Ovary (tissue), 9 donors: Measurements from ENCODE around the gene PAX1. TPM values are rescaled to one million over a fixed set of nuclear protein-coding genes. Genes with fewer than 3 reads are reported as not detected.

Source experiments
- DNase-seq, 5 donors: peaks; one replicate each; pipeline ENCODE4 v3.0.0-alpha.2; 2019 to 2020
- H3K27ac ChIP-seq, 2 donors: fragments of 200-600 bp; one replicate each; pipeline versions ENCODE4 v1.5.1 to v1.8.0; 2019 to 2022
- H3K27me3 ChIP-seq: fragments of 200-600 bp; one replicate; pipeline ENCODE4 v1.8.0; 2022
- H3K36me3 ChIP-seq: fragments of 200-600 bp; sonication (generic); one replicate; pipeline ENCODE4 v1.5.1; 2019
- H3K4me1 ChIP-seq: one replicate; pipeline ENCODE4 v1.8.1; 2013; ENCODE audit warnings: mild to moderate bottlenecking, moderate library complexity; ENCODE audit not compliant: insufficient read depth
- H3K4me3 ChIP-seq: fragments of 200-600 bp; sonication (generic); one replicate; pipeline ENCODE4 v1.5.1; 2017
- H3K9me3 ChIP-seq, 2 donors: fragments of 200-600 bp in 1 of 2; sonication (generic) in 1 of 2; one replicate each; pipeline versions ENCODE4 v1.5.1 to v1.8.1; 2013 to 2019; ENCODE audit warnings: mild to moderate bottlenecking in 1 of 2, moderate library complexity in 1 of 2
- EP300 ChIP-seq: sonication (generic); formaldehyde crosslinking; IDR thresholded peaks from one replicate; pipeline ENCODE4 v1.6.1; 2017; ENCODE audit warnings: antibody characterized with exemption
- POLR2A ChIP-seq: fragments of 450-650 bp; IDR thresholded peaks from one replicate; pipeline ENCODE4 v1.6.1; 2017; ENCODE audit warnings: antibody characterized with exemption, mild to moderate bottlenecking, moderate library complexity
- WGBS, 3 donors: extraction: QIAGEN DNeasy Blood & Tissue Kit in 1 of 3; methylation state at CpG; one replicate each; pipeline versions ENCODE4 v1.1.5 to v1.1.7; 2013 to 2017; 5-methylcytosine and 5-hydroxymethylcytosine counted together
- intact Hi-C, 4 donors: fragments of 100-400 bp; cut with DNase I; formaldehyde crosslinking; loops; one replicate each; pipeline versions ENCODE4 v1.11.0 to v1.15.1; 2022 to 2023
- polyA plus RNA-seq, 2 donors: library from polyadenylated mRNA; stranded (reverse); fragments of 200-250 nt in 1 of 2; fragments of 350-450 nt in 1 of 2; fragmentation: Illumina TruSeq in 1 of 2; extraction: RNeasy Lipid Tissue Mini Kit (QIAGEN cat#74804) in 1 of 2; gene quantifications; one replicate each; pipeline ENCODE4 v1.2.3, GENCODE V29; 2013 to 2014
- total RNA-seq, 7 donors: library from RNA; depleted of rRNA in 2 of 7; stranded (reverse); fragments of >200 nt in 2 of 7; fragmentation: NEBNext Ultra II Directional in 3 of 7; extraction: Animal tissue kit (Norgen Biotek cat#: 25700) in 3 of 7; gene quantifications; one replicate each; pipeline versions ENCODE4 v1.1.0 to v1.2.4, GENCODE V29; 2016 to 2023
- TF ChIP-seq, protein P1 (sequence below), 3 donors: fragments of 450-650 bp in 2 of 3; fragments of 200-600 bp in 1 of 3; IDR thresholded peaks; one replicate each; pipeline versions ENCODE4 v1.5.1 to v1.8.0; 2016 to 2022; ENCODE audit warnings: antibody characterized with exemption in 3 of 3, mild to moderate bottlenecking in 1 of 3
- donor health status: DM: no; HTN: no; CAD: no; lungs with moderate emphysema.
- donor health status: DM: no; HTN: no; CAD: no.
- donor health status: Bipolar disorder and iron deficiency.
- donor health status: DM: yes; HTN: yes; CAD: no.
- donor health status: DM: no; HTN: no; CAD: no.
- donor health status: DM: yes; HTN: yes; CAD: no.

Gene PAX1
- total and polyA plus RNA-seq, 9 donors, result not detected

DNA sequence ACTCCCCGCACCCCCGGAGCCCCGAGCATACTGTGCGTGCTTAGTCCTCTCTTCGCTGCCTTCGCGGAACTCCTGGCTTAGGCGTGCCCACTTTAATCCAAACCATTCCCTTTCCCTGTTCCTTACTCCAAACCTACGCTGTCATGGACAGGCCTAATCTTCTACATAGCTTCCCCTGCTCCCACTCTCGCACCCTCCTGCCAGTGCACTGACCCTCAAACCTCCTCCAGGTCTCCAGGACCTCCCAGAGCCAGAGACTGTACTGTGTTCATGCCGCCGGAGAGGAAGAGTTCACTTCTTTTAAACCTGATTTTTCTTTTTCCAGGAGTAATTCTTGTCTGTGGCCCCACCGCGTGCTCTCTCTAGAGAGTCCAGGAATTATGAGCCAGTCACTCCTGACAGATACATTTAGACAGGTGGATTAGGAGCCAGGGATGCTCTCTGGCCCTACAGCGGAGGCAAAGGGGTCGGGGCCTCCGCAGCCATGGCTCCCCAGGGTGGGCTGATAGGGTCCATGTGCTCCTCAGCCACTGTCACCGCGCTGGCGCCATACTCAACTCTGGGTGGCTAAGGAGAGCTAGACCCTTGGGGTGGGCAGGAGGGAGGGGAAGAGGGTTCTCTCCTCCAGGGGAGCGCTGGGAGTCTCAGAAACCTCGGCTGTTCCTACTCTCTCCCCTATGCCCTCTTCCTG is 1.6 kb upstream of the PAX1 start:
- Histone ChIP-seq H3K9me3 (no peaks in the 10 kb centered on the region), H3K4me1 (no peaks in the 10 kb centered on the region), H3K4me3 (no peak overlapping the region), H3K27ac (no peak overlapping the region), H3K36me3 (no peaks in the 10 kb centered on the region), H3K27me3 (no peaks in the 10 kb centered on the region)
- TF ChIP-seq, protein P1, sequence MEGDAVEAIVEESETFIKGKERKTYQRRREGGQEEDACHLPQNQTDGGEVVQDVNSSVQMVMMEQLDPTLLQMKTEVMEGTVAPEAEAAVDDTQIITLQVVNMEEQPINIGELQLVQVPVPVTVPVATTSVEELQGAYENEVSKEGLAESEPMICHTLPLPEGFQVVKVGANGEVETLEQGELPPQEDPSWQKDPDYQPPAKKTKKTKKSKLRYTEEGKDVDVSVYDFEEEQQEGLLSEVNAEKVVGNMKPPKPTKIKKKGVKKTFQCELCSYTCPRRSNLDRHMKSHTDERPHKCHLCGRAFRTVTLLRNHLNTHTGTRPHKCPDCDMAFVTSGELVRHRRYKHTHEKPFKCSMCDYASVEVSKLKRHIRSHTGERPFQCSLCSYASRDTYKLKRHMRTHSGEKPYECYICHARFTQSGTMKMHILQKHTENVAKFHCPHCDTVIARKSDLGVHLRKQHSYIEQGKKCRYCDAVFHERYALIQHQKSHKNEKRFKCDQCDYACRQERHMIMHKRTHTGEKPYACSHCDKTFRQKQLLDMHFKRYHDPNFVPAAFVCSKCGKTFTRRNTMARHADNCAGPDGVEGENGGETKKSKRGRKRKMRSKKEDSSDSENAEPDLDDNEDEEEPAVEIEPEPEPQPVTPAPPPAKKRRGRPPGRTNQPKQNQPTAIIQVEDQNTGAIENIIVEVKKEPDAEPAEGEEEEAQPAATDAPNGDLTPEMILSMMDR (IDR thresholded peaks at IDR 0.05), result no peak
- TF ChIP-seq EP300, result no peak
- no peak for TF ChIP-seq POLR2A
- no peak for DNase-seq
- WGBS, 3 donors, result 4 to 6% (median 4%) methylated on average over 22 of the region's 22 CpGs
- intact Hi-C loops, result no loop called here

DNA sequence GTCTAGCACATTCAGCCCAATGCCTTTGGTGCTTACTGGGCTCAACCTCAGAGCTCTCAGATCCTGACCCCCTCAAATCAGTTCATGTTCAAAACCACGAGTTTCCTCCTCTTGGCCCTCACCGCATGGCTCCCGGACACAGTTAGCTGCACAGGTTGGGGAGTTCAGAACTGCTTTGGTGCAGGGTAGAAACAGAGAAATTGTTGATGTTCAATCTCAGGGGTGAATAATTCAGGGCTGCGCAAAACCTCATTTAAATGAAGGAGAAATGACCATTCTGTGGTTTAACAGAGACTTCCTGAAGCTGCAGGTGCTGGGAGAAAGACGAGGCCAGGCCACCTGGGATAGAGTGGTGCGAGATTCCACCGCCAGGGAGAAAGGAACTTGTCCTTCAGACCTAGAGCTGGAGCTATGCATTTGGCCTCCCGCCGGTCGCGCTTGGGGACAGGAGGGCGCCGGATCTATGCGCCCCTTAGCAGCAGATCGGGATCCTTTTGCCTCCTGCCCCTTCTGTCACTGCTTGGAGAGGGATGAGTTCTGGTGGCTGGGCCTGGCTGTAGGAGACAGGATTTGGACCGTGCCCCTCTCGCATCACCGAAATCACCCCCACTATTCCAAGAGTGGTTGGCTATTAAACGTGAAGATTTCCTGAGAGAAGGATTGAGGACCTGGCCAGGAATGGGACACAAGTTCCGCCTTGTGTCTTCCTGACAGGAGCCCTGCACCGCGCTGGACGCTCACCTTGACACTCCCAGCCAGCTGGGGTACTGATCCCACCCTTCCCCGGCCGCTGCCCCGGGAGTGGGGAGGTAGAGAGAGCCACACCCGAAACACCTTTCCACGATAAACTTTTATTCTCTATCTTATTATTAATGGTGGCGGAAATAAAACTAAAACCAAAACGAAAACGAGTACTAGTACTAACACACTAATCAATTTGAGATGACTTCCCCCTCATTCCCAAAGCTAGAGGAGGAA is 767 bp upstream of the PAX1 start:
- H3K4me1 ChIP-seq, result no peaks in the 10 kb centered on the region
- H3K9me3 ChIP-seq, result no peaks in the 10 kb centered on the region
- no peaks in the 10 kb centered on the region for H3K36me3 ChIP-seq
- TF ChIP-seq, protein P1 (IDR thresholded peaks at IDR 0.05), result no peak
- TF ChIP-seq POLR2A (no peak), EP300 (no peak)
- H3K27me3 ChIP-seq, result no peaks in the 10 kb centered on the region
- H3K27ac ChIP-seq, result no peak overlapping the region
- H3K4me3 ChIP-seq, result no peak overlapping the region
- DNase-seq, result no peak
- intact Hi-C loops, result no loop called here
- WGBS, 3 donors, result 2 to 8% (median 3%) methylated on average over 31 of the region's 31 CpGs

DNA sequence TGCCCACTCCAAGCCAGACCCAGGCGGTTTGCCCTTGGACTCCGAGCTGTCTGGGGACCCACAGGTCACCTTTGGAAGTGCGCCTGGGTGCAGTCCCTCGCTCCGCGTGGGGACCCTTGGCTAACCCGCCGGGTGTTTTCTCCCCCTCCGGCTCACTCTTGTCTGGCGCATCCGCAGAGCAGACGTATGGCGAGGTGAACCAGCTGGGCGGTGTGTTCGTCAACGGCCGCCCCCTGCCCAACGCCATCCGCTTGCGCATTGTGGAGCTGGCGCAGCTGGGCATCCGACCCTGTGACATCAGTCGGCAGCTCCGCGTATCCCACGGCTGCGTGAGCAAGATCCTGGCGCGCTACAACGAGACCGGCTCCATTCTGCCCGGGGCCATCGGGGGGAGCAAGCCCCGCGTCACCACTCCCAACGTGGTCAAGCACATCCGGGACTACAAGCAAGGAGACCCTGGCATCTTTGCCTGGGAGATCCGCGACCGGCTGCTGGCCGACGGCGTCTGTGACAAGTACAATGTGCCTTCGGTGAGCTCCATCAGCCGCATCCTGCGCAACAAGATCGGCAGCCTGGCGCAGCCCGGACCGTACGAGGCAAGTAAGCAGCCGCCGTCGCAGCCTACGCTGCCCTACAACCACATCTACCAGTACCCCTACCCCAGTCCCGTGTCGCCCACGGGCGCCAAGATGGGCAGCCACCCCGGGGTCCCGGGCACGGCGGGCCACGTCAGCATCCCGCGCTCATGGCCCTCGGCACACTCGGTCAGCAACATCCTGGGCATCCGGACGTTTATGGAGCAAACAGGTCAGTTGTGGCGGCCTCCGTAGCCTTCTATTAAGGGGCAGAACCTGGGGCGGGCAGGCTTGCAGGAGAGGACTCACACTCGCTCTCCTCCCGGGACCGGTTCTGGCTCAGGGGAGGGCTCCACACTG is 1.1 kb downstream of the PAX1 start:
- Histone ChIP-seq H3K9me3 (no peaks in the 10 kb centered on the region), H3K27ac (no peak overlapping the region), H3K4me1 (no peaks in the 10 kb centered on the region), H3K4me3 (no peak overlapping the region), H3K36me3 (no peaks in the 10 kb centered on the region), H3K27me3 (no peaks in the 10 kb centered on the region)
- no peak for DNase-seq
- intact Hi-C loops, result no loop called here
- 1 to 3% (median 1%) methylated on average over 76 of the region's 76 CpGs for WGBS, 3 donors
- TF ChIP-seq POLR2A (no peak), EP300 (no peak)
- TF ChIP-seq, protein P1 (IDR thresholded peaks at IDR 0.05), result no peak

DNA sequence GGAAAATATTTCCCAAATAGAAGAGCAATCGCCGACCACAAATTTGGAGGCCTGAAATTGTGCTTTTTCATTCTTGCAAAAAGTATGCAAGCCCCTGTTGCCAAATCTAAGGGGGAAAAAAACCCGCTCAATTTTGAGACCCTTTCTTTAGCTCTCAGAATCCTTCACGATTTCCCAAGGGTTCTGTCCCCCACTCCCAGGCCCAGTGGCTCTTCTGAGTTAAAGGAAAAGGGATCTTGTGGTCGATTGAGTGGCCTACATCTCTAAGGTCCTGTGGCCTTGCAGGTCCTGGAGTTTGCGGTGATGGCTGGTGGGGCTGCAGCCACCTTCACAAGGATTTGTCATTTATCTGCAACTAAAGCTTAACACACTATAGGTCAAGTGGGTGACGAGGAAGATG is 1.8 kb downstream of the PAX1 start:
- H3K36me3 ChIP-seq, result no peaks in the 10 kb centered on the region
- no peaks in the 10 kb centered on the region for H3K4me1 ChIP-seq
- no peak overlapping the region for H3K27ac ChIP-seq
- no peaks in the 10 kb centered on the region for H3K27me3 ChIP-seq
- TF ChIP-seq EP300 (no peak), POLR2A (no peak)
- TF ChIP-seq, protein P1 (IDR thresholded peaks at IDR 0.05), result no peak
- intact Hi-C loops, result no loop called here
- no peaks in the 10 kb centered on the region for H3K9me3 ChIP-seq
- H3K4me3 ChIP-seq, result no peak overlapping the region
- WGBS, 3 donors, result 7 to 13% (median 9%) methylated on average over 7 of the region's 7 CpGs
- DNase-seq, result no peak
